Endothelial cell of umbilical vein (primary cell): ENCODE measurements around the gene RNU5B-1. TPM values are rescaled to one million over a fixed set of nuclear protein-coding genes. Genes with fewer than 3 reads are reported as not detected.

Experiments
- BruUV-seq: library from RNA; stranded (reverse); fragments of 400-500 nt; replicated peaks from 2 replicates; lab custom pipeline; 2021; lab: Mats Ljungman, UMichigan
- CTCF ChIA-PET: fragments of 300-600, 350-600 bp; sonication (Branson Sonifier 250); formaldehyde crosslinking; loops from one replicate; lab custom pipeline; 2021; ENCODE audit warnings: antibody characterized with exemption, inconsistent platforms; lab: Charles Lee
- POLR2A ChIA-PET: fragments of 300-600, 350-600 bp; sonication (Branson Sonifier 250); formaldehyde crosslinking; loops from one replicate; lab custom pipeline; 2021; ENCODE audit warnings: antibody characterized with exemption, inconsistent platforms; lab: Charles Lee
- DNase-seq: peaks from one replicate; pipeline ENCODE4 v3.0.0-alpha.2; 2011; ENCODE audit warnings: low read depth, low spot score
- FAIRE-seq: peaks from 2 replicates; lab custom pipeline; 2011; peaks lifted over from hg19 to GRCh38; lab: Jason Lieb, UNC
- H2AFZ ChIP-seq: 2 replicates; pipeline ENCODE4 v1.6.0; 2012; ENCODE audit warnings: low read depth, low read length, control low read depth, inconsistent platforms
- H3K27ac ChIP-seq: 2 replicates; pipeline ENCODE4 v1.5.1; 2011; ENCODE audit warnings: low read depth, mild to moderate bottlenecking, control low read depth, low read length, moderate library complexity; ENCODE audit not compliant: insufficient read depth
- H3K27me3 ChIP-seq, 2 experiments: 2 replicates each; pipeline versions ENCODE4 v1.6.0 to v1.6.1; 2011; ENCODE audit warnings: low read length in 2 of 2, mixed read lengths in 1 of 2; ENCODE audit not compliant: control insufficient read depth in 2 of 2, insufficient read depth in 2 of 2
- H3K36me3 ChIP-seq, 2 experiments: 2 replicates in 1 of 2; 3 replicates in 1 of 2; pipeline ENCODE4 v1.5.1; 2011; ENCODE audit warnings: low read length in 2 of 2, mild to moderate bottlenecking in 1 of 2, moderate library complexity in 1 of 2; ENCODE audit not compliant: control insufficient read depth in 2 of 2, insufficient read depth in 2 of 2; ENCODE audit errors: extremely low read depth in 1 of 2
- H3K4me1 ChIP-seq: 3 replicates; pipeline ENCODE4 v1.5.1; 2011; ENCODE audit warnings: mild to moderate bottlenecking, low read length; ENCODE audit not compliant: control insufficient read depth, insufficient read depth; ENCODE audit errors: extremely low read depth
- H3K4me2 ChIP-seq: 2 replicates; pipeline ENCODE4 v1.6.1; 2011; ENCODE audit warnings: low read length, control low read depth, mixed read lengths; ENCODE audit not compliant: insufficient read depth
- H3K4me3 ChIP-seq, 3 experiments: fragments of 200-600 bp in 1 of 3; sonication (generic), shearing (Covaris generic) in 1 of 3; replicated peaks in 1 of 3; 2 replicates each; pipeline ENCODE4 v1.5.1; 2011 to 2016; ENCODE audit warnings: control low read depth in 3 of 3, low read length in 3 of 3, mild to moderate bottlenecking in 2 of 3, inconsistent platforms in 1 of 3, low read depth in 1 of 3, moderate library complexity in 1 of 3; ENCODE audit not compliant: insufficient read depth in 1 of 3
- H3K79me2 ChIP-seq: 2 replicates; pipeline ENCODE4 v1.6.0; 2012; ENCODE audit warnings: low read length, inconsistent platforms; ENCODE audit not compliant: control insufficient read depth, insufficient read depth
- H3K9ac ChIP-seq: replicated peaks from 2 replicates; pipeline ENCODE3; 2011; ENCODE audit warnings: low read length, control low read depth; ENCODE audit not compliant: insufficient read depth; ENCODE audit errors: extremely low read depth
- H3K9me1 ChIP-seq: replicated peaks from 3 replicates; pipeline ENCODE4 v1.6.0; 2011; ENCODE audit warnings: mild to moderate bottlenecking, low read length; ENCODE audit not compliant: control insufficient read depth, insufficient read depth; ENCODE audit errors: extremely low read depth
- H3K9me3 ChIP-seq: replicated peaks from 2 replicates; pipeline ENCODE4 v1.5.1; 2012; ENCODE audit warnings: low read length, inconsistent platforms; ENCODE audit not compliant: control insufficient read depth, insufficient read depth
- H4K20me1 ChIP-seq: replicated peaks from 2 replicates; pipeline ENCODE3; 2011; ENCODE audit warnings: mild to moderate bottlenecking, low read length; ENCODE audit not compliant: control insufficient read depth, insufficient read depth; ENCODE audit errors: extremely low read depth
- CTCF ChIP-seq, 2 donors: IDR thresholded peaks; 1 replicate in 1 of 2; 2 replicates in 1 of 2; pipeline ENCODE4 v1.5.1; 2011; ENCODE audit warnings: low read length in 2 of 2, mild to moderate bottlenecking in 2 of 2, moderate library complexity in 2 of 2, control low read depth in 1 of 2, inconsistent platforms in 1 of 2, low read depth in 1 of 2; ENCODE audit not compliant: insufficient read depth in 1 of 2; ENCODE audit errors: extremely low read depth in 1 of 2
- EZH2 ChIP-seq: IDR thresholded peaks from 2 replicates; pipeline ENCODE4 v1.6.1; 2012; ENCODE audit warnings: borderline replicate concordance, low read depth, mild to moderate bottlenecking, moderate library complexity, low read length, inconsistent platforms; ENCODE audit not compliant: severe bottlenecking
- FOS ChIP-seq: IDR thresholded peaks from 2 replicates; pipeline ENCODE4 v1.6.1; 2011; ENCODE audit warnings: mild to moderate bottlenecking, low read length, moderate library complexity, borderline replicate concordance; ENCODE audit not compliant: insufficient read depth
- GATA2 ChIP-seq: IDR thresholded peaks from 2 replicates; pipeline ENCODE4 v1.7.0; 2011; ENCODE audit warnings: low read depth, mild to moderate bottlenecking, moderate library complexity, mixed read lengths, low read length; ENCODE audit not compliant: insufficient read length, insufficient read depth
- JUN ChIP-seq: IDR thresholded peaks from 2 replicates; pipeline ENCODE4 v1.6.1; 2011; ENCODE audit warnings: borderline replicate concordance, low read depth; ENCODE audit not compliant: insufficient read length, insufficient read depth
- MYC ChIP-seq: IDR thresholded peaks from one replicate; pipeline ENCODE4 v1.6.1; 2011; ENCODE audit warnings: mild to moderate bottlenecking, low read depth, low read length
- POLR2A ChIP-seq: IDR thresholded peaks from 2 replicates; pipeline ENCODE4 v1.6.1; 2012; ENCODE audit warnings: low read depth, mild to moderate bottlenecking, control low read depth, low read length
- POLR2AphosphoS5 ChIP-seq: IDR thresholded peaks from 2 replicates; pipeline ENCODE4 v1.6.1; 2012; ENCODE audit warnings: low read depth, mild to moderate bottlenecking, control low read depth, low read length, moderate library complexity; ENCODE audit not compliant: insufficient read depth
- dilution Hi-C: fragments of 300-500 bp; cut with MboI; formaldehyde crosslinking; loops from one replicate; pipeline ENCODE4 v1.15.0; 2019; ENCODE audit warnings: low sequenced_read_pairs; ENCODE audit not compliant: extremely low pct_ligation_motif_present
- intact Hi-C: fragments of 100-400 bp; cut with micrococcal nuclease; formaldehyde crosslinking; loops from one replicate; pipeline ENCODE4 v1.10.0; 2022
- polyA plus RNA-seq, 4 experiments: library from polyadenylated mRNA; depleted of rRNA in 3 of 4; stranded (reverse) in 3 of 4; unstranded in 1 of 4; fragments of >200 nt; gene quantifications; 2 replicates each; pipeline versions ENCODE4 v1.2.1 to v1.2.3, GENCODE V29; 2011 to 2012; ENCODE audit warnings: missing spikeins in 1 of 4
- total RNA-seq: library from RNA; stranded (reverse); gene quantifications from 2 replicates; pipeline ENCODE4 v1.2.3, GENCODE V29; 2021
- TF ChIP-seq, protein P1 (sequence below): IDR thresholded peaks from 2 replicates; pipeline ENCODE4 v1.6.1; 2011; ENCODE audit not compliant: insufficient read depth, insufficient read length

RNU5B-1 gene
- total and polyA plus RNA-seq, 2 donors (not counting 3 experiments of a cell fraction or from before 2014, with no cell fraction given) = not detected

DNA sequence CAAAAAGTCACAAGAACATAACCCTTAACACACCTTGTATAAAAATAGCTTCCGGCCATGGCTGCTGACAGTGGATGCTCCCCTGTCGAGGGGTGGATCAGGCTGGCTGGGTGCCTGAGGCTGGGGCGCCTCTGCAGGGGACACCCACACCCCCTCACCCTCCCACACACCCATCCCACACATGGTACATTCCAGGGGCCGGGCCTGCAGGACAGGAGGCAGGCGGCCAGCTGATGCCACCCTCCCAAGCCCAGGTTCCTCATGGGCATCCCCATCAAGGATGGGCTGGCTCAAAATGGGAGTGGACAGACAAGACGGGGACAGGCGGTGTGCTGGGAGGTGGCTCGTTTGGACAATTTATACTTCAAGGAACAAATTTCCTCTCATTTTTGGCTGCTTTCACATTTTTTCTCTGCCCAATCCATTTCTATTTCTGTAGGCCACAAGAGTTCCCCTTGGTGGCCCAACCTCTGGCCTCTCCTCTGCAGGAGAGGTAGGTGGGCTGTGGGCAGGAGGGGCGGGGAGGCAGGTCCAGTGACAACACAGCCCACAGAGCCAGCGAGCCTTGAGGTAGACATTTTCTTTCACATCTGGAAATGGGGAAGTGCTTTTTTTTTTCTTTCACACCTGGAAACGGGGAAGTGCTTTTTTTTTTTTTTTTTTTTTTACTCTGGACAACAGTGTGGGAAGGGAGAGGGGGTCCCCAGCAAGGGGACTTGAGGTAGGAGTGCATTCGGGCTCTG, 23.3 kb downstream of the RNU5B-1 start:
- Histone ChIP-seq H3K4me3 (no peak overlapping the region), H3K9me3 (no peaks in the 10 kb centered on the region), H3K4me2 (no peak overlapping the region), H3K4me1 (peaks cover 3% of the 10 kb centered on the region), H3K27me3 (no peaks in the 10 kb centered on the region), H2AFZ (no peak overlapping the region), H3K27ac (no peak overlapping the region), H3K36me3 (no peaks in the 10 kb centered on the region), H4K20me1 (no peaks in the 10 kb centered on the region), H3K9ac (no peak overlapping the region), H3K9me1 (no peaks in the 10 kb centered on the region), H3K79me2 (no peaks in the 10 kb centered on the region)
- TF ChIP-seq, protein P1, sequence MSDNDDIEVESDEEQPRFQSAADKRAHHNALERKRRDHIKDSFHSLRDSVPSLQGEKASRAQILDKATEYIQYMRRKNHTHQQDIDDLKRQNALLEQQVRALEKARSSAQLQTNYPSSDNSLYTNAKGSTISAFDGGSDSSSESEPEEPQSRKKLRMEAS = no peak
- TF ChIP-seq EZH2 (no peak), MYC (no peak), JUN (no peak), CTCF (IDR thresholded peaks at IDR 0.05; ENCODE audit: extremely low read depth in 1 of 2, insufficient read depth in 1 of 2, low read depth in 1 of 2, low read length in 2 of 2) (no peak), POLR2AphosphoS5 (no peak), GATA2 (no peak), POLR2A (no peak), FOS (no peak)
- intact Hi-C loops (no loop called here), dilution Hi-C loops (no loop called here)
- FAIRE-seq = no peak
- ChIA-PET POLR2A (interaction anchor here (1.2 kb wide), 1 partner anchor 23 kb away, joined by 6 read pairs; the partner anchor contains the start of gene RNU5B-1), CTCF (interaction anchor here (0.7 to 1.2 kb wide), 2 partner anchors 19 to 57 kb away, joined by 3 read pairs; no protein-coding TSS in a partner anchor)
- no TSS peak for BruUV-seq
- no peak for DNase-seq
